ENCODE results near the gene COL4A3.
"Not testable (repeated sequence)": the region's sequence is repeated elsewhere in the genome, so short reads cannot be mapped to it uniquely, and the experiment has no call there.

Gene COL4A3

GRCh38 chr2:227219312-227220105, 55.1 kb downstream of the COL4A3 start:
- DNase-seq, result no peak

- no peak for DNase-seq
Observed at GRCh38 chr2:227221120-227221519, 56.7 kb downstream of the COL4A3 start.

- peak; percentile 6 for DNase-seq
Observed at GRCh38 chr2:227222292-227222691, 57.9 kb downstream of the COL4A3 start.

GRCh38 chr2:227225641-227226040, 61.2 kb downstream of the COL4A3 start:
- DNase-seq, result not testable (repeated sequence)

- no peak for DNase-seq
Observed at GRCh38 chr2:227228061-227228667, 63.7 kb downstream of the COL4A3 start.

GRCh38 chr2:227230151-227230550, 65.7 kb downstream of the COL4A3 start:
- no peak for DNase-seq

- DNase-seq, result no peak
Observed at GRCh38 chr2:227234429-227234828, 70.0 kb downstream of the COL4A3 start.

- DNase-seq, result no peak
Observed at GRCh38 chr2:227237786-227238185, 73.4 kb downstream of the COL4A3 start.

GRCh38 chr2:227238238-227239237, 74.1 kb downstream of the COL4A3 start:
- DNase-seq, result peak; percentile 23

GRCh38 chr2:227241005-227241404, 76.6 kb downstream of the COL4A3 start:
- no peak for DNase-seq

GRCh38 chr2:227248876-227249275, 84.5 kb downstream of the COL4A3 start:
- DNase-seq, result no peak

- no peak for DNase-seq
Observed at GRCh38 chr2:227252831-227253230, 88.4 kb downstream of the COL4A3 start.

- peak; percentile 22 for DNase-seq
Observed at GRCh38 chr2:227256605-227257004, 92.2 kb downstream of the COL4A3 start.

- no peak for DNase-seq
Observed at GRCh38 chr2:227257820-227258219, 93.4 kb downstream of the COL4A3 start.

GRCh38 chr2:227260041-227260440, 95.6 kb downstream of the COL4A3 start:
- DNase-seq, result no peak

- DNase-seq, result no peak
Observed at GRCh38 chr2:227267410-227268115, 103.1 kb downstream of the COL4A3 start.

- DNase-seq, result no peak
Observed at GRCh38 chr2:227280895-227281294, 116.5 kb downstream of the COL4A3 start.

GRCh38 chr2:227285741-227286236, 121.4 kb downstream of the COL4A3 start:
- no peak for DNase-seq

GRCh38 chr2:227287771-227288170, 123.3 kb downstream of the COL4A3 start:
- no peak for DNase-seq

GRCh38 chr2:227292314-227292713, 127.9 kb downstream of the COL4A3 start:
- DNase-seq, result no peak

GRCh38 chr2:227293531-227293930, 129.1 kb downstream of the COL4A3 start:
- no peak for DNase-seq

- DNase-seq, result no peak
Observed at GRCh38 chr2:227295806-227296205, 131.4 kb downstream of the COL4A3 start.
